Activated CD8-positive, alpha-beta memory T cell treated with anti-CD3 and anti-CD28 coated beads, Interleukin-2, amount 50 U/mL, for 1 hour (primary cell): ENCODE results near the gene CHST13.
A peak's percentile ranks its signal among the peaks of the same experiment; 100 is the strongest.

ENCODE experiments used
- DNase-seq: peaks from one replicate; pipeline ENCODE4 v3.0.0-alpha.2; 2020; ENCODE audit errors: extremely low read depth

Gene CHST13

DNA sequence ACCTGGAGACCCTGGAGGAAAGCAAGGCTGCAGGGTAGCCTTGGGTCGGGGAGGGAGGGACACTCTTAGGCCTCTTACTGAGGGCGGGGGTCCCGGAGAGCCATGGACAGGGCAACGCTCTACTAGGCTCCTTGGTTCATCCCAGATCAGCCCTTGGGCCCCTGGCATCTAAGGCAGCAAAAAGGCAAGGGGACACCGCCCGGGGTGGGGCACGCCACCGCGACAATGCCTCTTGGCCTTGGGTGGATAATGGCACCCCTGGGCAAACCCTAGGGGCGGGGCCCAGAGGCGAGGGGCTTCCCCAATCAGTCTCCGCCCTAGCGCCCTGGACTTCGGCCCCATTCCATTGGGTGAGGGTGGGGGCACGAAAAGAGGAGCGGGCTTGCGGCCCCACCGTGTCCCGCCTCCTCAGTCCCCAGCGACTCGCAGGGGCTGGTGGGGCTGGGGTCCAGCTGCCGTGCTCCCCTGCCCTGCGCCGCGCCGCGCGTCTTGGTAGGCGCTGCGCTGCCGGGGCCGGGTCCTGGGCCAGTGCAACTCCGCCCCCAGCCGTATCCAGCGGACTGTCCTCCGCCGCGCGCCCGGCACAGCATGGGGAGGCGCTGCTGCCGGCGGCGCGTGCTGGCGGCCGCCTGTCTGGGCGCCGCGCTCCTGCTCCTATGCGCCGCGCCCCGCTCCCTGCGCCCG, at the start of gene CHST13:
TSS of gene CHST13 (plus strand) at position 411 of the 684 bp plus-strand sequence. CDS start at position 589, 178 bp downstream.
- DNase-seq, result no peak

GRCh38 chr3:126474498-126475412, 49.2 kb upstream of the CHST13 start:
- DNase-seq, result no peak

DNA sequence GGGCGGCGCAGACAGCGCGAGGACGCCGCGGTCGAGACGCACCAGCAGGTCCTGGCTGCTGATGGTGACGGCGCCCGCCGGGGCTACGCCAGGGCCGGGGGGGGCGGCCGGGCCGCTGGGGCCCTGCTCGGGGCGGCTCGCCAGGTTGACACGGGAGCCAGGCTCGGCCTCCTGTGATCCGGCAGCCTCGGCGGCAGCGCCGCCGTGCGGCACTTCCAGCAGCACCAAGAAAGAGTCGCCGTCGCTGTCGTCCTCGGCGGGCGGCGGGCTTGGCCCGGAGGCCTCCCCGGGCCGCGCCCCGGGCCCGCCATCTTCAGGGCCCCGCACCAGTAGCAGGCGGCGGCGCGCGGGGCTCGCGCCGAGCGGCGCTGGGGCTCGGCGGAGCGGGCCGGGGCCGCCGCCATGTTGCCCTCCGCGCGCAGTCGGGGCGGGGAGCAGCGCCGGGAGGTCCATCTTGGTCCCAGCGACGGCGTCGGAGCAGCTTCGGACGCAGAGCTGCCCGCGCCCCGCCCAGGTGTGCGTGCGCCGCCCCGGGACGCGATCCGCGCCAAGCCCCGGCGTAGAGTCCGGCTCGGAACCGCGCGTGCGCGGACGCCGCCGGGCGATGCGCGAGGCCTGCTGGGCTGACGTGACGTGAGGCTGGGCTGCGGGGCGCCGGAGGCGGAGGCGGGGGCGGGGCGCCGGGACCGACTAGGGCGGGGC, 48.4 kb upstream of the CHST13 start, which contains the start of gene ZXDC:
TSS of gene ZXDC (minus strand) at position 479 of the 702 bp plus-strand sequence. CDS start at position 453, 26 bp downstream.
- DNase-seq, result peak; percentile 69

DNA sequence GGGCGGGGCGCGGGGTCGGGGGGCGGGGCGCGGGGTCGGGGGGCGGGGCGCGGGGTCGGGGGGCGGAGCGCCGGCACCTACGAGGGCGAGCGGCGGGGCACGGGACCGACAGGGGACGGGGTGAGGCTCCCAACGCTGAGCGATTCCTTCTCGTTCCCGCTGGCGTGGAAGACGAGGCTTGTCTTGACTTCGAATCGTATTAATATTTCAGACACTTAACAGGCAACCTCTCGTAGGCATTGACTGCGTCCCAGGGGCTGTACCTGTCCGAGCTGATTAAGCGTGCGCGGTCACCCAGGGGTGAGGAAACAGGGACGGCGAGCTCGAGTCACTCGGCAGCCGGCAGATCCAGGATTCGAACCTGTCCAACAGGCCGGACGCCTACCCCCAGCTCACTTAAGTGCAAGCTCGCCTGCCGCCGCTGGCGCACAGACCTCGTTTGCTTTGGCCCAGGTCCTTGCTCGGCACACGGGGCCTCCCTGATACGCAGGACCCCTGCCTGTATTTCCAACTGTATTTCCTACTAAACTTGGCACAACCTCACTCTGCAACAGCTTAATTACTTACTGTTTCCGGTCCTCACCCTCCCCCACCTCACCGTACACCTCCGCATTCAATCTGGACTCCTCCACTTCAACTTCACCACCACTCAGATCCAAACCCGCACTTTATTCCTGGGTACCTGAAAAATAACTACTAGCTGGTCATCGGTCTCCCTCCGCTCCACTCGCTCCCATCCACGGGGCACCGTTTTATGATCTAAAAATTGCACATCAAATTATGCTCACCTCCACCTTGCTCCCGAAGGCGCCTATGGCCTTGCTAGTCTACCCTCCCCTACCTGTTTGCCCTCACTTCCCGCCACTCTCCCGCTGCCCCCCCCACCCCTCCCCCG, 47.5 kb upstream of the CHST13 start:
- no peak for DNase-seq

GRCh38 chr3:126477061-126477380, 46.9 kb upstream of the CHST13 start:
- DNase-seq, result no peak

DNA sequence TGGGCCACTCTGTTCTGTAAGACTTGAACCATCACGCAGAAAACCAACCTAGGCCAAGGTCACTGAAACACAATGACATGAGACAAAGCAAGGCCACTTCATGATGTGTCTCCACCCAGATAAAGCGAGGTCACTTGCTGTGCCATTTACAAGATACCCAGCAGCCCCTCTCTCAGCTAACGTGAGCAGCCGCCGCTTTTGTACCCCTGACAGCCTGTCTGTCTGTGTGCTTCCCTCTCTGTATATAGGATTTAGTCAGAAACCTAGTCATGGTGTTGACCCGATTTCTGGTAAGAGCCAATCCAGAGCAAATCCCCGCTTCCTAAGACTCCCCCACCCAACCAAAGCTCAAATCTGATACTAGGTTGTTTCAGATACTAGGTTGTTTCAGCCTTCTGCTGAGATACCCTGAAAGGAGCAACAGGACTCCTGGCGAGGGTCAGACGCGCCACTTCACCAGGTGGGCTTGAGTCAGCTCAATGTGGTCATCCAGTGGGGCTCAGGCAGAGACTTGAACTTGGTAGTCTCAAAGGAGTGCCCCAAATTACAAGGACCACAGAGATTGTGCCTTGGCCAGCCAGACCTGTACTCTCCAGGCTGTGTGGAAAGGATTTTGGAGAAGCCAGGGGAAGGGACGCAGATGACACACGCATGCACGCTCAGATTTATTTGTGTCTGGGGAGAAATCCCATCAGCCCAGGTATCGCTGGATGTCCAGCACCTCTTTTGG, 45.2 kb upstream of the CHST13 start:
- no peak for DNase-seq

GRCh38 chr3:126479642-126480041, 44.3 kb upstream of the CHST13 start:
- DNase-seq, result no peak

DNA sequence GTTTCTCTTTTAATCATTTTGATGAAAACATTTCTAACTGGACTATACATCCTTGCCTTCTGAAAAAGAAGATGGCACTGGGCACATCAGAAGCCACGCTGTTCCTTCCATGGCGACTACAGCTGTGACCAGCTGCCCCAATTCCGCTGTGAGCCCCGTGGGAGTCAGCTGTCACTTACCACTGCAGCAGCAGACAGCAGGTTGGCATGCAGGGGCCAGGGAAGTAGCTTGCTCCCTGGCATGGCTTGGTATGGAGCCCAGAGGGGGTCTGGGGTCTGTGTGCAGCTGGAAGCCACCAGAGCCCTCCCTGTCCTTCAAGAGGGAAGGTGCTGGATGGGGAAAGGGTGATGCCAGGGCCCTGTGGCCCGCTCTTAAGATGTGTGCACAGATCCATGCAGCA, 43.7 kb upstream of the CHST13 start:
- no peak for DNase-seq

DNA sequence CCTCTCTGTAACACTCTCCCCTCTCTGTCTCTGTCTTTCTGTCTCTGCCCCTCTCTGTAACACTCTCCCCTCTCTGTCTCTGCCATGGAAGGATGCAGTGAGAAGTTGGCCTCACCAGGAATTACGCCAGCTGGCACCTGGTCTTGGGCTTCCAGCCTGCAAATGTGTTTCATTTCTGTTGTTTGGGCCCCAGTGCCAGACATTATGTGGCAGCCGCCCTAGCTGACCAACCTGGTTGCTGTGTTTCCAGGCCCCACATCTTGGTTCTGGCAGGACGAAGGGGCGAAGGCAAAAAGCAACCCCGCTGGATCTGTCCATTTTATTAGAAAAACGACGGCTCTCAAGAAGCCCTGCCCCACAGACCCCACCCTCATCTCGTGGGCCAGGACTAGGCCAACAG, 43.1 kb upstream of the CHST13 start:
- no peak for DNase-seq

DNA sequence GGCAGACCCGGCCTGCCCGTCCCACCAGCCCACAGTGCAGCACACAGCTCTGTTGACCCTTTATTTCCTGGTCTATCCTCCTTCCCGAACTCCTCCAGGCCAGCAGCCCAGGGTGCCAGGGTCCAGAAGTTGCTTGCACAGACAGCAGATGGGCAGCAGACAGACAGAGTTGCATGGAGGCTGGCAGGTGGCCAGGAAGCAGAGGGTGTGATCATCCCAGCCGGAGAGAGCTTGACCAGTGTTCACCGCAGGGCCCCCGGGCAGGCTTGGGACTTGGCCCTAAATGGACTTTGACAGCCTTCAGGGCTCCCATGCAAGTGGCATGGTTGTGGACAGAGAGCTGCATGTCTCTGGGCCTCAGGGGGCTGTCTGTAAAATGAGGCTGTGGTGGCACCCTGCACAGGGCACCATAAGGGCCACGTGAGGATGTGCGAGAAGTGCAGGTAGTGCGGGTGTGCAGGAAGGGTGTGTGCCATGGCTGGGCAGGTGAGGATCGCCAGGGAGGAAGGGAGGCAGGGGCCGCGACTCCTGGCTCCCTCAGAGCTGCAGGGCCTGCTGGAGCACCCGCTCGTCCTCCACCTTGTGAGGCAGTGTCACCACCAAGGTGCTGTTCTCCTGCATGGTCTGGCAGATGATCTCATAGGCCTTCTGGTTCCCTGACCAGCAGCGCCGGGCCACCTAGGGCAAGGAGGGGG, 42.0 kb upstream of the CHST13 start:
- DNase-seq, result no peak

GRCh38 chr3:126482503-126483255, 41.3 kb upstream of the CHST13 start:
- DNase-seq, result no peak

GRCh38 chr3:126483321-126483761, 40.6 kb upstream of the CHST13 start:
- DNase-seq, result no peak

GRCh38 chr3:126484148-126484547, 39.8 kb upstream of the CHST13 start:
- DNase-seq, result no peak

DNA sequence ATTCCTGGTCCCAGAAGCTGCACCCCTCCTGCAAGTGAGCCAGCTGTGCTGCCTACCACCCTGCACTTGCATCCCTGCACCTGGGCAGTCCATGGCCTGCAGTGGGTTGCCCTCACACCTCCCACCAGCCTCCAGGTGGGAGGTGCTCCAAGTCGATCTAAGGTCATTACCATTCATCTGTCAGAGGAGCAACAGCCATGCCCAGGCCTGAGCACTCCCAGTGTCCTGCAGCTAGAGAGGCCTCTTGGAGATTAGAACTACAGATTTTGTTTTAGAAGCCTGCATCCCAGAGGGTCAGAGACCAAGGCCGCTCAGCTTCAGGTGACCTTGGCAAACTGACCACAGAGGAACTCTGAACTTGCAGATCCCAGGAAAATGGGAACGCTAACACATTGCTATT, 39.3 kb upstream of the CHST13 start:
- DNase-seq, result no peak

- no peak for DNase-seq
These were observed 38.6 kb upstream of the CHST13 start for GRCh38 chr3:126485176-126485897.

DNA sequence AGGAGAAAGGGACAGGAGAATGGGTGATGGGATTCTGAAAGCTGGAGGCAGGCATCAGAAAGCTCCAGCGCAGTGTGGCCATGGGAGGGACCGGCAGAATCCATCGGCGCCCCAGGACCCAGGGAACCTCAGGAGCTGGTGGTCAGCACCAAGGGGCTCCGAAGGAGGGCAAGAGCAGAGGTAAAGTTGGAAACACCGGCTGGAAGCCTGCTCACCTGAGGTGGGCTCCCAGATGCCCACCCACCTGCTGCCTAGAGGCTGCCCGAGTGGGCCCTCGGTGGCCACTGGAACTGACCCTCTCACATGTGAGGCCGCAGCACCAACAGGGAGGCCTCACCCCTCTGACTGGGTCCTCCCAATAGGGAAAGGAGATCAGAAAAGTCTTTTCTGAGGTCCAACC, 38.0 kb upstream of the CHST13 start:
- DNase-seq, result no peak

GRCh38 chr3:126486360-126486847, 37.6 kb upstream of the CHST13 start:
- DNase-seq, result no peak

GRCh38 chr3:126487151-126487771, 36.7 kb upstream of the CHST13 start:
- no peak for DNase-seq
